Smooth muscle cell (in vitro differentiated cells): ENCODE measurements around the gene MUSTN1. TPM values are rescaled to one million over a fixed set of nuclear protein-coding genes. Genes with fewer than 3 reads are reported as not detected.

ENCODE experiments used
- DNase-seq: peaks from one replicate; lab custom pipeline; 2025; ENCODE audit not compliant: unreplicated experiment; lab: John Stamatoyannopoulos, UW
- H2AFZ ChIP-seq: fragments of 200-600 bp; sonication (generic); 2 replicates; pipeline ENCODE4 v1.6.0; 2016; ENCODE audit warnings: antibody characterized with exemption, low read depth, mild to moderate bottlenecking
- H3F3A ChIP-seq: fragments of 200-600 bp; sonication (generic); 2 replicates; pipeline ENCODE4 v1.6.0; 2017; ENCODE audit warnings: antibody characterized with exemption, low read depth
- H3K27ac ChIP-seq: fragments of 200-600 bp; sonication (generic); 2 replicates; pipeline ENCODE4 v1.5.1; 2016; ENCODE audit warnings: low read depth, mild to moderate bottlenecking
- H3K27me3 ChIP-seq: fragments of 200-600 bp; sonication (generic); 2 replicates; pipeline ENCODE4 v1.6.1; 2016; ENCODE audit warnings: low read depth, mild to moderate bottlenecking
- H3K36me3 ChIP-seq: fragments of 200-600 bp; sonication (generic); 2 replicates; pipeline ENCODE4 v1.5.1; 2016; ENCODE audit warnings: low read depth
- H3K4me1 ChIP-seq: fragments of 200-600 bp; sonication (generic); 2 replicates; pipeline ENCODE4 v1.5.1; 2016; ENCODE audit warnings: low read depth
- H3K4me2 ChIP-seq: fragments of 200-600 bp; sonication (generic); 2 replicates; pipeline ENCODE4 v1.6.0; 2016; ENCODE audit warnings: mild to moderate bottlenecking
- H3K4me3 ChIP-seq: fragments of 200-600 bp; sonication (generic); 2 replicates; pipeline ENCODE4 v1.5.1; 2016; ENCODE audit warnings: mild to moderate bottlenecking
- H3K79me2 ChIP-seq: fragments of 200-600 bp; sonication (generic); 2 replicates; pipeline ENCODE4 v1.6.0; 2016; ENCODE audit warnings: low read depth, mild to moderate bottlenecking
- H3K9ac ChIP-seq: fragments of 200-600 bp; sonication (generic); 2 replicates; pipeline ENCODE4 v1.6.0; 2016; ENCODE audit warnings: low read depth
- H3K9me3 ChIP-seq: fragments of 200-600 bp; sonication (generic); replicated peaks from 2 replicates; pipeline ENCODE4 v1.5.1; 2016; ENCODE audit warnings: low read depth
- H4K20me1 ChIP-seq: fragments of 200-600 bp; sonication (generic); 2 replicates; pipeline ENCODE4 v1.6.0; 2016; ENCODE audit warnings: low read depth
- WGBS: methylation state at CpG from one replicate; pipeline ENCODE4 v1.1.7; 2016; ENCODE audit warnings: low lambda C conversion rate; 5-methylcytosine and 5-hydroxymethylcytosine counted together
- polyA plus RNA-seq: library from polyadenylated mRNA; unstranded; fragments of >200 nt; fragmentation: Nextera tagmentation; extraction: Ambion mirVana; gene quantifications from 2 replicates; pipeline ENCODE4 v1.2.1, GENCODE V29; 2016
- total RNA-seq: library from RNA; depleted of rRNA; stranded (reverse); fragments of >200 nt; gene quantifications from 2 replicates; pipeline ENCODE4 v1.2.3, GENCODE V29; 2014
- TF ChIP-seq, protein P1 (sequence below): fragments of 200-600 bp; sonication (generic); IDR thresholded peaks from 2 replicates; pipeline ENCODE4 v1.5.1; 2017; ENCODE audit warnings: borderline replicate concordance, mild to moderate bottlenecking, antibody characterized with exemption; ENCODE audit not compliant: insufficient read depth, poor library complexity, severe bottlenecking

MUSTN1 gene
- total and polyA plus RNA-seq, 2 experiments from 2014 or later = 0.30 to 2.2 TPM

- H2AFZ ChIP-seq = no peak overlapping the region
- no peak overlapping the region for H3K27ac ChIP-seq
- H3K27me3 ChIP-seq = no peaks in the 10 kb centered on the region
- H3K36me3 ChIP-seq = no peaks in the 10 kb centered on the region
- no peak overlapping the region for H3K9ac ChIP-seq
- H4K20me1 ChIP-seq = no peaks in the 10 kb centered on the region
- H3K4me1 ChIP-seq = no peaks in the 10 kb centered on the region
- H3K4me2 ChIP-seq = no peak overlapping the region
- no peak for DNase-seq
- no peak overlapping the region for H3K4me3 ChIP-seq
- TF ChIP-seq, protein P1, sequence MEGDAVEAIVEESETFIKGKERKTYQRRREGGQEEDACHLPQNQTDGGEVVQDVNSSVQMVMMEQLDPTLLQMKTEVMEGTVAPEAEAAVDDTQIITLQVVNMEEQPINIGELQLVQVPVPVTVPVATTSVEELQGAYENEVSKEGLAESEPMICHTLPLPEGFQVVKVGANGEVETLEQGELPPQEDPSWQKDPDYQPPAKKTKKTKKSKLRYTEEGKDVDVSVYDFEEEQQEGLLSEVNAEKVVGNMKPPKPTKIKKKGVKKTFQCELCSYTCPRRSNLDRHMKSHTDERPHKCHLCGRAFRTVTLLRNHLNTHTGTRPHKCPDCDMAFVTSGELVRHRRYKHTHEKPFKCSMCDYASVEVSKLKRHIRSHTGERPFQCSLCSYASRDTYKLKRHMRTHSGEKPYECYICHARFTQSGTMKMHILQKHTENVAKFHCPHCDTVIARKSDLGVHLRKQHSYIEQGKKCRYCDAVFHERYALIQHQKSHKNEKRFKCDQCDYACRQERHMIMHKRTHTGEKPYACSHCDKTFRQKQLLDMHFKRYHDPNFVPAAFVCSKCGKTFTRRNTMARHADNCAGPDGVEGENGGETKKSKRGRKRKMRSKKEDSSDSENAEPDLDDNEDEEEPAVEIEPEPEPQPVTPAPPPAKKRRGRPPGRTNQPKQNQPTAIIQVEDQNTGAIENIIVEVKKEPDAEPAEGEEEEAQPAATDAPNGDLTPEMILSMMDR = no peak
- no peaks in the 10 kb centered on the region for H3F3A ChIP-seq
- 88% methylated on average over 12 of the region's 12 CpGs for WGBS
- H3K79me2 ChIP-seq = no peaks in the 10 kb centered on the region
- no peaks in the 10 kb centered on the region for H3K9me3 ChIP-seq
Observed at GRCh38 chr3:52841981-52842340, 7.1 kb upstream of the MUSTN1 start.

GRCh38 chr3:52841211-52841980 is 6.6 kb upstream of the MUSTN1 start:
- no peak overlapping the region for H3K27ac ChIP-seq
- DNase-seq = no peak
- no peak overlapping the region for H2AFZ ChIP-seq
- H3K27me3 ChIP-seq = no peaks in the 10 kb centered on the region
- H4K20me1 ChIP-seq = no peaks in the 10 kb centered on the region
- no peak overlapping the region for H3K9ac ChIP-seq
- no peaks in the 10 kb centered on the region for H3K36me3 ChIP-seq
- no peaks in the 10 kb centered on the region for H3K79me2 ChIP-seq
- H3K4me2 ChIP-seq = no peak overlapping the region
- H3K4me1 ChIP-seq = no peaks in the 10 kb centered on the region
- no peaks in the 10 kb centered on the region for H3F3A ChIP-seq
- WGBS = 90% methylated on average over 12 of the region's 12 CpGs
- no peak overlapping the region for H3K4me3 ChIP-seq
- H3K9me3 ChIP-seq = no peaks in the 10 kb centered on the region
- TF ChIP-seq, protein P1 = no peak

DNA sequence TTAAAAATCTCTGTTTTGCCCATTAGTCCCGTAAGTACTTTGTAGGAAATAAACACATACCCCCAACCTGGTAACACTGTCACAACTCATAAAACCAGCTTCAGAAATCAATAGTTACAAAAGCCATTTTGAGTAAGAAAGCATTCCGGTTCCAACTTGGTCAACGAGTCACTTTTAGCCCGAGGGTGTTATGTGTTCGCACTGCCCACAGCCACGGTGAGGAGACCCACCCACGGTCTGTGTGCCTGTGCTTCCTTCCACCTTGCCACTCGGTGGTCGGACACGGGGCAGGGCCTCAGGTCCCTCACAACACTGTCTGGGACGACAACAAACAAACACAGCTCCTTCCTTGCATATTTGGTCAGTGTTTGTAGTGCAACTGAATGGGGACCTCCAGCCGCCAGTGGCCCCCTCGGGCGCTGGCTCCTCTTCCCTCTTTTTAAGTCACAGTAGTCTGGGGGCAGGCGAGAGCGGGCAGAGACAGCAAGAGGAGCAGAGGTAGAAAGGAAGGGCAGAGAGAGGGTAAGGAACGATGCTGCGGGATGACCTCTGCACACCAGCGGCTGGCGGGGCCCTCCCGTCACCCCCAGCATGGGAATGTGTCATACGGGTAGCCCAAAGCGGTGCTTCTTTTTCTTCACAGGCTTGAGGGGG is 5.2 kb upstream of the MUSTN1 start:
- H3K4me3 ChIP-seq = no peak overlapping the region
- no peak overlapping the region for H3K27ac ChIP-seq
- H3K9ac ChIP-seq = no peak overlapping the region
- H3K9me3 ChIP-seq = no peaks in the 10 kb centered on the region
- H3K79me2 ChIP-seq = no peaks in the 10 kb centered on the region
- no peak overlapping the region for H3K4me2 ChIP-seq
- H4K20me1 ChIP-seq = no peaks in the 10 kb centered on the region
- TF ChIP-seq, protein P1 = no peak
- H3K27me3 ChIP-seq = no peaks in the 10 kb centered on the region
- H3F3A ChIP-seq = no peaks in the 10 kb centered on the region
- DNase-seq = no peak
- WGBS = 86% methylated on average over 23 of the region's 23 CpGs
- H3K4me1 ChIP-seq = no peaks in the 10 kb centered on the region
- H2AFZ ChIP-seq = no peak overlapping the region
- H3K36me3 ChIP-seq = no peaks in the 10 kb centered on the region

- H3K9me3 ChIP-seq = no peaks in the 10 kb centered on the region
- H3K36me3 ChIP-seq = no peaks in the 10 kb centered on the region
- no peaks in the 10 kb centered on the region for H3K79me2 ChIP-seq
- no peak overlapping the region for H3K27ac ChIP-seq
- no peaks in the 10 kb centered on the region for H3F3A ChIP-seq
- H4K20me1 ChIP-seq = no peaks in the 10 kb centered on the region
- no peak overlapping the region for H2AFZ ChIP-seq
- WGBS = 82% methylated on average over 2 of the region's 2 CpGs
- no peaks in the 10 kb centered on the region for H3K27me3 ChIP-seq
- DNase-seq = no peak
- no peaks in the 10 kb centered on the region for H3K4me1 ChIP-seq
- H3K4me2 ChIP-seq = no peak overlapping the region
- TF ChIP-seq, protein P1 = no peak
- no peak overlapping the region for H3K4me3 ChIP-seq
- H3K9ac ChIP-seq = no peak overlapping the region
Observed at GRCh38 chr3:52839268-52839575, 4.4 kb upstream of the MUSTN1 start.
